H1 (cell line): ENCODE data around the gene BUD13. TPM values are rescaled to one million over a fixed set of nuclear protein-coding genes. Genes with fewer than 3 reads are reported as not detected.

Experiments
- CTCF ChIA-PET: fragments of 300-600 bp; sonication (Branson Sonifier 250); formaldehyde crosslinking; loops from one replicate; lab custom pipeline; 2021; ENCODE audit not compliant: partially characterized antibody; lab: Charles Lee
- POLR2A ChIA-PET: fragments of 300-600 bp; sonication (Branson Sonifier 250); formaldehyde crosslinking; loops from one replicate; lab custom pipeline; 2021; ENCODE audit warnings: inconsistent platforms; ENCODE audit not compliant: partially characterized antibody; lab: Charles Lee
- DNase-seq, 2 experiments: peaks; one replicate each; pipeline versions ENCODE4 v3.0.0 to v3.0.0-alpha.2; 2010 to 2022; ENCODE audit warnings: low spot score in 2 of 2, low read depth in 1 of 2, mixed read lengths in 1 of 2
- FAIRE-seq: peaks from 2 replicates; lab custom pipeline; 2011; peaks lifted over from hg19 to GRCh38; lab: Jason Lieb, UNC
- H2AFZ ChIP-seq: 2 replicates; pipeline ENCODE4 v1.8.1; 2012; ENCODE audit warnings: low read length, inconsistent platforms
- H2AK5ac ChIP-seq: 2 replicates; pipeline ENCODE4 v1.6.1; 2013; ENCODE audit warnings: low read depth, low read length
- H2BK120ac ChIP-seq: replicated peaks from 2 replicates; pipeline ENCODE3; 2013; ENCODE audit warnings: low read depth, low read length, inconsistent platforms
- H2BK12ac ChIP-seq: 2 replicates; pipeline ENCODE4 v1.6.1; 2013; ENCODE audit warnings: low read depth, low read length
- H2BK15ac ChIP-seq: 2 replicates; pipeline ENCODE4 v1.6.1; 2013; ENCODE audit warnings: low read length
- H2BK20ac ChIP-seq: 2 replicates; pipeline ENCODE4 v1.6.1; 2013; ENCODE audit warnings: low read length
- H2BK5ac ChIP-seq: 2 replicates; pipeline ENCODE4 v1.6.1; 2013; ENCODE audit warnings: low read depth, low read length
- H3K14ac ChIP-seq: 2 replicates; pipeline ENCODE4 v1.6.1; 2013; ENCODE audit warnings: inconsistent platforms; ENCODE audit not compliant: insufficient read length
- H3K18ac ChIP-seq: 2 replicates; pipeline ENCODE4 v1.6.1; 2013; ENCODE audit warnings: low read length; ENCODE audit errors: extremely low read depth
- H3K23ac ChIP-seq: 2 replicates; pipeline ENCODE4 v1.6.1; 2013; ENCODE audit warnings: inconsistent platforms; ENCODE audit not compliant: insufficient read length
- H3K23me2 ChIP-seq: 2 replicates; pipeline ENCODE4 v1.6.1; 2013; ENCODE audit warnings: low read depth, low read length
- H3K27ac ChIP-seq: 2 replicates; pipeline ENCODE4 v1.6.1; 2011; ENCODE audit warnings: low read depth, low read length, inconsistent platforms
- H3K27me3 ChIP-seq, 4 experiments: replicated peaks in 1 of 4; 1 replicate in 1 of 4; 2 replicates in 3 of 4; pipeline versions ENCODE4 v1.6.1 to v1.8.1; 2011 to 2013; ENCODE audit warnings: low read length in 3 of 4, mild to moderate bottlenecking in 3 of 4, inconsistent platforms in 2 of 4, mixed read lengths in 2 of 4, moderate library complexity in 1 of 4; ENCODE audit not compliant: control insufficient read depth in 3 of 4, insufficient read depth in 3 of 4; ENCODE audit errors: extremely low read depth in 1 of 4
- H3K36me3 ChIP-seq, 4 experiments: 2 replicates each; pipeline versions ENCODE4 v1.6.1 to v1.8.1; 2011 to 2013; ENCODE audit warnings: mild to moderate bottlenecking in 4 of 4, low read length in 3 of 4, moderate library complexity in 2 of 4, control low read depth in 1 of 4, inconsistent platforms in 1 of 4; ENCODE audit not compliant: insufficient read depth in 4 of 4, control insufficient read depth in 2 of 4
- H3K4ac ChIP-seq: replicated peaks from 2 replicates; pipeline ENCODE3; 2013; ENCODE audit warnings: low read length, low read depth, mixed read lengths, inconsistent platforms; ENCODE audit not compliant: insufficient read length
- H3K4me1 ChIP-seq, 4 experiments: replicated peaks in 1 of 4; 1 replicate in 1 of 4; 2 replicates in 3 of 4; pipeline versions ENCODE4 v1.6.1 to v1.8.1; 2011 to 2013; ENCODE audit warnings: low read length in 3 of 4, inconsistent platforms in 2 of 4, mixed read lengths in 1 of 4; ENCODE audit not compliant: insufficient read depth in 4 of 4, control insufficient read depth in 3 of 4
- H3K4me2 ChIP-seq, 2 experiments: 2 replicates each; pipeline versions ENCODE4 v1.6.1 to v1.8.1; 2011 to 2013; ENCODE audit warnings: low read depth in 2 of 2, low read length in 2 of 2, control low read depth in 1 of 2, inconsistent platforms in 1 of 2, mild to moderate bottlenecking in 1 of 2; ENCODE audit not compliant: insufficient read depth in 1 of 2
- H3K4me3 ChIP-seq, 4 experiments: fragments of 200-600, 300-600 bp in 1 of 4; sonication (generic), shearing (Covaris generic), sonication (Bioruptor Twin) in 1 of 4; 2 replicates each; pipeline versions ENCODE4 v1.5.1 to v1.8.1; 2011 to 2016; ENCODE audit warnings: low read length in 4 of 4, low read depth in 3 of 4, control low read depth in 2 of 4, inconsistent platforms in 2 of 4, mild to moderate bottlenecking in 2 of 4, mixed read lengths in 1 of 4, moderate library complexity in 1 of 4; ENCODE audit not compliant: insufficient read depth in 2 of 4; ENCODE audit errors: extremely low read depth in 1 of 4
- H3K56ac ChIP-seq: replicated peaks from 2 replicates; pipeline ENCODE3; 2013; ENCODE audit warnings: low read depth, mild to moderate bottlenecking, mixed read lengths, low read length, inconsistent platforms; ENCODE audit not compliant: insufficient read length
- H3K79me1 ChIP-seq: 2 replicates; pipeline ENCODE4 v1.6.1; 2013; ENCODE audit warnings: low read depth, low read length, control low read depth
- H3K79me2 ChIP-seq, 2 experiments: 2 replicates each; pipeline versions ENCODE4 v1.6.1 to v1.8.1; 2012 to 2013; ENCODE audit warnings: low read length in 2 of 2, mild to moderate bottlenecking in 2 of 2, inconsistent platforms in 1 of 2; ENCODE audit not compliant: insufficient read depth in 2 of 2, control insufficient read depth in 1 of 2
- H3K9ac ChIP-seq, 4 experiments: replicated peaks in 1 of 4; 1 replicate in 1 of 4; 2 replicates in 3 of 4; pipeline versions ENCODE4 v1.6.1 to v1.8.1; 2011 to 2013; ENCODE audit warnings: low read depth in 3 of 4, low read length in 3 of 4, control low read depth in 2 of 4, mild to moderate bottlenecking in 2 of 4, moderate library complexity in 2 of 4, inconsistent platforms in 1 of 4; ENCODE audit errors: extremely low read depth in 1 of 4
- H3K9me3 ChIP-seq, 2 experiments: 2 replicates each; pipeline versions ENCODE4 v1.6.1 to v1.8.1; 2012 to 2013; ENCODE audit warnings: mild to moderate bottlenecking in 2 of 2, moderate library complexity in 2 of 2, control low read depth in 1 of 2, inconsistent platforms in 1 of 2, low read depth in 1 of 2, low read length in 1 of 2, mixed read lengths in 1 of 2; ENCODE audit not compliant: insufficient read depth in 2 of 2
- H4K20me1 ChIP-seq, 2 experiments: replicated peaks in 1 of 2; 2 replicates each; pipeline versions ENCODE3 to v1.8.1; 2011 to 2013; ENCODE audit warnings: inconsistent platforms in 2 of 2, low read length in 2 of 2, mild to moderate bottlenecking in 1 of 2; ENCODE audit not compliant: insufficient read depth in 2 of 2, control insufficient read depth in 1 of 2
- H4K5ac ChIP-seq: 2 replicates; pipeline ENCODE4 v1.6.1; 2013; ENCODE audit warnings: low read length, low read depth, mixed read lengths, inconsistent platforms; ENCODE audit not compliant: insufficient read length
- H4K8ac ChIP-seq: 2 replicates; pipeline ENCODE4 v1.8.0; 2013; ENCODE audit warnings: mild to moderate bottlenecking, moderate library complexity, low read length, inconsistent platforms; ENCODE audit not compliant: insufficient read depth; ENCODE audit errors: extremely low read depth
- H4K91ac ChIP-seq: replicated peaks from 2 replicates; pipeline ENCODE3; 2013; ENCODE audit warnings: low read length, mixed read lengths, inconsistent platforms; ENCODE audit not compliant: insufficient read length
- CTBP2 ChIP-seq: IDR thresholded peaks from 2 replicates; pipeline ENCODE4 v1.7.0; 2011; ENCODE audit warnings: borderline replicate concordance, mild to moderate bottlenecking, moderate library complexity, mixed read lengths, low read length; ENCODE audit not compliant: insufficient read depth, insufficient read length
- USF2 ChIP-seq: IDR thresholded peaks from 2 replicates; pipeline ENCODE4 v1.6.1; 2011; ENCODE audit warnings: low read length, improper control_type of control experiment
- whole genome bisulfite sequencing, 2 experiments: shearing (Covaris generic) in 1 of 2; methylation state at CpG; one replicate each; pipeline versions ENCODE4 v1.1.6 to v1.1.7; 2013 to 2015; ENCODE audit warnings: low lambda C conversion rate in 2 of 2, mixed read lengths in 2 of 2, inconsistent platforms in 1 of 2, low coverage in 1 of 2, missing lambda C conversion rate in 1 of 2; ENCODE audit not compliant: insufficient replicate concordance in 2 of 2, insufficient coverage in 1 of 2, insufficient read length in 1 of 2; ENCODE audit errors: extremely low coverage in 1 of 2, missing lambda C conversion rate in 1 of 2; 5-methylcytosine and 5-hydroxymethylcytosine counted together
- polyA plus RNA-seq, 7 experiments: library from polyadenylated mRNA; depleted of rRNA in 3 of 7; stranded (reverse) in 5 of 7; unstranded in 2 of 7; fragments of >200 nt in 5 of 7; fragments of 200-250 nt in 2 of 7; gene quantifications; 1 replicate in 5 of 7; 2 replicates in 1 of 7; 4 replicates in 1 of 7; pipeline versions ENCODE4 v1.2.1 to v1.2.3, GENCODE V29; 2011 to 2013; ENCODE audit warnings: missing spikeins in 2 of 7, mixed read lengths in 2 of 7
- total RNA-seq: library from RNA; stranded (reverse); fragmentation: NEBNext Ultra II Directional; extraction: Animal tissue kit (Norgen Biotek cat#: 25700); gene quantifications from 2 replicates; pipeline ENCODE4 v1.2.1, GENCODE V29; 2021

Gene BUD13
- total and polyA plus RNA-seq, 2 of the 8 experiments (the other 6 are each of a cell fraction or from before 2014, with no cell fraction given): 24.8 to 27.2 TPM

- Histone ChIP-seq H3K14ac (no peak overlapping the region), H2BK15ac (no peak overlapping the region), H3K27me3 (peaks cover 0 to 10% (median 3%) of the 10 kb centered on the region in 4 experiments; a peak in 4 of 7 replicates), H3K79me1 (no peaks in the 10 kb centered on the region), H3K23me2 (no peaks in the 10 kb centered on the region), H3K56ac (no peak overlapping the region), H3K4me2 (no peak overlapping the region), H3K27ac (no peak overlapping the region), H3K79me2 (no peaks in the 10 kb centered on the region), H2AK5ac (no peak overlapping the region), H3K4me1 (peaks cover 2 to 5% (median 4%) of the 10 kb centered on the region in 4 experiments; a peak in 6 of 7 replicates), H2BK120ac (no peak overlapping the region), H3K36me3 (no peaks in the 10 kb centered on the region), H4K20me1 (no peaks in the 10 kb centered on the region), H3K18ac (no peak overlapping the region), H3K4me3 (no peak overlapping the region), H4K5ac (no peak overlapping the region), H3K9ac (no peak overlapping the region), H3K4ac (no peak overlapping the region), H2BK5ac (no peak overlapping the region), H4K91ac (no peak overlapping the region), H3K23ac (no peak overlapping the region), H3K9me3 (no peaks in the 10 kb centered on the region), H2BK20ac (no peak overlapping the region), H2BK12ac (no peak overlapping the region), H4K8ac (no peak overlapping the region), H2AFZ (peak overlapping the region; percentile 96)
- 100% methylated on average over 1 of the region's 1 CpG; no CpG with 5 or more reads in 1 of the 2 experiments for WGBS, 2 experiments
- DNase-seq (no peak), FAIRE-seq (no peak)
- TF ChIP-seq CTBP2 (no peak), USF2 (peak; percentile 11; the same call in 1 of the 2 replicates)
- CTCF ChIA-PET: interaction anchor here (0.6 to 12.1 kb wide), 13 partner anchors 11 to 387 kb away, joined by 3 to 237 read pairs (median 3); partner anchors contain the start of genes APOA1, APOA4 and APOC3
- POLR2A ChIA-PET: interaction anchor here (2.8 kb wide), 1 partner anchor 41 kb away, joined by 16 read pairs; no protein-coding TSS in a partner anchor
These were observed 20.9 kb upstream of the BUD13 start for GRCh38 chr11:116793772-116794097.
